Measurements from ENCODE around the gene PEMT.

The PEMT gene

GRCh38 chr17:17495536-17496188 is 95.8 kb downstream of the PEMT start:
- Histone ChIP-seq H3K27me3 (ENCODE audit: insufficient read depth, poor library complexity, severe bottlenecking) (no peaks in the 10 kb centered on the region), H3K27ac (replicated peaks) (no peak overlapping the region), H3K4me3 (replicated peaks; ENCODE audit: insufficient read depth, low read length) (peak overlapping the region; percentile 18)
- no peak for DNase-seq (ENCODE audit: low read depth in 1 of 2, low spot score in 1 of 2)
- TF ChIP-seq SPI1 (IDR thresholded peaks at IDR 0.05; ENCODE audit: borderline replicate concordance, low read depth) (no peak), GABPA (IDR thresholded peaks at IDR 0.05; ENCODE audit: low read depth) (no peak), POLR2AphosphoS5 (IDR thresholded peaks at IDR 0.05; ENCODE audit: low read depth) (no peak), CTCF (IDR thresholded peaks at IDR 0.05; ENCODE audit: insufficient read depth, low read length) (no peak)
- TF ChIP-seq, protein P1, sequence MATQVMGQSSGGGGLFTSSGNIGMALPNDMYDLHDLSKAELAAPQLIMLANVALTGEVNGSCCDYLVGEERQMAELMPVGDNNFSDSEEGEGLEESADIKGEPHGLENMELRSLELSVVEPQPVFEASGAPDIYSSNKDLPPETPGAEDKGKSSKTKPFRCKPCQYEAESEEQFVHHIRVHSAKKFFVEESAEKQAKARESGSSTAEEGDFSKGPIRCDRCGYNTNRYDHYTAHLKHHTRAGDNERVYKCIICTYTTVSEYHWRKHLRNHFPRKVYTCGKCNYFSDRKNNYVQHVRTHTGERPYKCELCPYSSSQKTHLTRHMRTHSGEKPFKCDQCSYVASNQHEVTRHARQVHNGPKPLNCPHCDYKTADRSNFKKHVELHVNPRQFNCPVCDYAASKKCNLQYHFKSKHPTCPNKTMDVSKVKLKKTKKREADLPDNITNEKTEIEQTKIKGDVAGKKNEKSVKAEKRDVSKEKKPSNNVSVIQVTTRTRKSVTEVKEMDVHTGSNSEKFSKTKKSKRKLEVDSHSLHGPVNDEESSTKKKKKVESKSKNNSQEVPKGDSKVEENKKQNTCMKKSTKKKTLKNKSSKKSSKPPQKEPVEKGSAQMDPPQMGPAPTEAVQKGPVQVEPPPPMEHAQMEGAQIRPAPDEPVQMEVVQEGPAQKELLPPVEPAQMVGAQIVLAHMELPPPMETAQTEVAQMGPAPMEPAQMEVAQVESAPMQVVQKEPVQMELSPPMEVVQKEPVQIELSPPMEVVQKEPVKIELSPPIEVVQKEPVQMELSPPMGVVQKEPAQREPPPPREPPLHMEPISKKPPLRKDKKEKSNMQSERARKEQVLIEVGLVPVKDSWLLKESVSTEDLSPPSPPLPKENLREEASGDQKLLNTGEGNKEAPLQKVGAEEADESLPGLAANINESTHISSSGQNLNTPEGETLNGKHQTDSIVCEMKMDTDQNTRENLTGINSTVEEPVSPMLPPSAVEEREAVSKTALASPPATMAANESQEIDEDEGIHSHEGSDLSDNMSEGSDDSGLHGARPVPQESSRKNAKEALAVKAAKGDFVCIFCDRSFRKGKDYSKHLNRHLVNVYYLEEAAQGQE (IDR thresholded peaks at IDR 0.05; ENCODE audit: insufficient replicate concordance, low read depth), result no peak

DNA sequence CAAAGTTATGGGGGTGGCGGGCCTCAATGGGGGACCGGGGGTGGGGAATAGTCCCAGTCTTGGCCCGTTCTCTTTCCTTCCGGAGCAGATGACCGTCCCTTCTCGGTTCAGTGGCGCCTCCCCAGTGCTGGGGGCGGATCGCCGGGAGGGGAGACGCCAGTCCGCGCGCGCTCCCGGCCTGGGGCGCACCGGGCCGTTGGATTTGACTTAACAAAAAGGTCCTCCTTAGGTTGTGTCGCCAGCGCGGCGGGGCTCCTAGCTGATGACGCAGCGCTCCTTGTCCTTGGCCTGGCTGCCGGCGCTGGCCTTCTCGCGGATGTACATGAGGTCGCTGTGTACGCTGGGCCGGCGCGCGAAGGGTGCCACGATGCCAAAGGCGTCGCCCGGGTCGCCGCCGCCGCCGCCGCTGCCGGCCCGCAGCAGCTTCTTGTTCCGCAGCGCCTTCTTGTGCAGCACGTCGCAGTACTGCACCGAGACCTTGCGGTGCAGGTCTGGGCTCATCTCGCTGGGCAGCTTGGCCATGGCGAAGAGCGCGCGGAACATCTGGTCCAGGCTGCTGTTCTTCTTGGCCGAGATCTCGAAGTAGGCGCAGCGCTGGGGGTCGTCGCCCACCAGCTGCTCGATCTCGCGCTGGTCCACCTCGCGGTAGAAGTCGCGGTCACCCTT is 96.5 kb downstream of the PEMT start:
- TF ChIP-seq, protein P1 (IDR thresholded peaks at IDR 0.05; ENCODE audit: insufficient replicate concordance, low read depth), result no peak
- TF ChIP-seq CTCF (IDR thresholded peaks at IDR 0.05; ENCODE audit: insufficient read depth, low read length), result no peak
- no peak for TF ChIP-seq POLR2AphosphoS5 (IDR thresholded peaks at IDR 0.05; ENCODE audit: low read depth)
- no peak for TF ChIP-seq SPI1 (IDR thresholded peaks at IDR 0.05; ENCODE audit: borderline replicate concordance, low read depth)
- no peak for TF ChIP-seq GABPA (IDR thresholded peaks at IDR 0.05; ENCODE audit: low read depth)
- Histone ChIP-seq H3K27ac (replicated peaks) (no peak overlapping the region), H3K27me3 (ENCODE audit: insufficient read depth, poor library complexity, severe bottlenecking) (no peaks in the 10 kb centered on the region), H3K4me3 (replicated peaks; ENCODE audit: insufficient read depth, low read length) (no peak overlapping the region)
- DNase-seq (ENCODE audit: low read depth in 1 of 2, low spot score in 1 of 2), result no peak

DNA sequence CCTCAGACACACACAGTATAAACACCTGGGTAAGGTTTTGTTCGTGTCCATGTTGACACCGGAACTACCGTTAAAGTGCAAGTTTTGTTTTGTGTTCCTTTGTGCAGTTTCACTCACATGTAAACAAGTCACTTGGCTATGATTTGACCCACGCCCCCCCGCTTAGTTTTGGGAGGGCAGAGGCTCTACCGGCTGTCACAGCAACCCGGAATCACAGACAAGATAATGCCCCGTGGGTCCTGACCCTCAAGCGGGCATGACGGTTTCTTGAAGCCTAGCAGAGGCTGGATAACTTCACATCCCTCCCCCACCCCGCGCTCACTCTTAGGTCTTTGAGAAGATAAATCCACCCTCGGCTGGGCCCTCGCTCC is 97.0 kb downstream of the PEMT start:
- no peaks in the 10 kb centered on the region for H3K27me3 ChIP-seq (ENCODE audit: insufficient read depth, poor library complexity, severe bottlenecking)
- no peak for DNase-seq (ENCODE audit: low read depth in 1 of 2, low spot score in 1 of 2)
- H3K27ac ChIP-seq (replicated peaks), result no peak overlapping the region
- TF ChIP-seq SPI1 (IDR thresholded peaks at IDR 0.05; ENCODE audit: borderline replicate concordance, low read depth) (no peak), POLR2AphosphoS5 (IDR thresholded peaks at IDR 0.05; ENCODE audit: low read depth) (no peak), CTCF (IDR thresholded peaks at IDR 0.05; ENCODE audit: insufficient read depth, low read length) (no peak), GABPA (IDR thresholded peaks at IDR 0.05; ENCODE audit: low read depth) (no peak)
- TF ChIP-seq, protein P1 (IDR thresholded peaks at IDR 0.05; ENCODE audit: insufficient replicate concordance, low read depth), result no peak
- no peak overlapping the region for H3K4me3 ChIP-seq (replicated peaks; ENCODE audit: insufficient read depth, low read length)
